Hypothalamus (tissue), 51 donors: ENCODE data around the gene UBXN10.

Experiments used
- DNase-seq, 51 donors: peaks; one replicate each; lab custom pipeline; 2025; lab: John Stamatoyannopoulos, UW

Gene UBXN10

GRCh38 chr1:20150969-20151368, 34.9 kb upstream of the UBXN10 start:
- DNase-seq, result no peak

GRCh38 chr1:20151906-20152598, 33.8 kb upstream of the UBXN10 start:
- peak in 50 of 51 donors; percentile 26 to 85 (median 71) for DNase-seq

GRCh38 chr1:20152599-20152930, 33.3 kb upstream of the UBXN10 start:
- peak in 1 of 51 donors; percentile 45 for DNase-seq

GRCh38 chr1:20153000-20153418, 32.9 kb upstream of the UBXN10 start:
- DNase-seq, result peak in 41 of 51 donors; percentile 12 to 79 (median 56)

- DNase-seq, result no peak
These were observed 31.5 kb upstream of the UBXN10 start for GRCh38 chr1:20154301-20154831.

- no peak for DNase-seq
These were observed 27.4 kb upstream of the UBXN10 start for GRCh38 chr1:20158358-20159070.

GRCh38 chr1:20160034-20160433, 25.9 kb upstream of the UBXN10 start:
- DNase-seq, result no peak

- peak in 21 of 51 donors; percentile 13 to 60 (median 26) for DNase-seq
These were observed 21.1 kb upstream of the UBXN10 start for GRCh38 chr1:20164694-20165202.

GRCh38 chr1:20165522-20165951, 20.4 kb upstream of the UBXN10 start:
- no peak for DNase-seq

- no peak for DNase-seq
These were observed 19.8 kb upstream of the UBXN10 start for GRCh38 chr1:20166051-20166450.

GRCh38 chr1:20167126-20167525, 18.8 kb upstream of the UBXN10 start:
- peak in 1 of 51 donors; percentile 24 for DNase-seq

GRCh38 chr1:20168564-20169491, 17.1 kb upstream of the UBXN10 start:
- peak in 7 of 51 donors; percentile 17 to 45 (median 27) for DNase-seq

GRCh38 chr1:20169932-20170331, 16.0 kb upstream of the UBXN10 start:
- no peak for DNase-seq

GRCh38 chr1:20172033-20172590, 13.8 kb upstream of the UBXN10 start:
- no peak for DNase-seq

- DNase-seq, result no peak
These were observed 10.8 kb upstream of the UBXN10 start for GRCh38 chr1:20174937-20175666.

- peak in 1 of 51 donors; percentile 27 for DNase-seq
These were observed 7.1 kb upstream of the UBXN10 start for GRCh38 chr1:20178634-20179370.

GRCh38 chr1:20179371-20180128, 6.3 kb upstream of the UBXN10 start:
- no peak for DNase-seq
